ENCODE results near the gene ZFAND3.

DNA sequence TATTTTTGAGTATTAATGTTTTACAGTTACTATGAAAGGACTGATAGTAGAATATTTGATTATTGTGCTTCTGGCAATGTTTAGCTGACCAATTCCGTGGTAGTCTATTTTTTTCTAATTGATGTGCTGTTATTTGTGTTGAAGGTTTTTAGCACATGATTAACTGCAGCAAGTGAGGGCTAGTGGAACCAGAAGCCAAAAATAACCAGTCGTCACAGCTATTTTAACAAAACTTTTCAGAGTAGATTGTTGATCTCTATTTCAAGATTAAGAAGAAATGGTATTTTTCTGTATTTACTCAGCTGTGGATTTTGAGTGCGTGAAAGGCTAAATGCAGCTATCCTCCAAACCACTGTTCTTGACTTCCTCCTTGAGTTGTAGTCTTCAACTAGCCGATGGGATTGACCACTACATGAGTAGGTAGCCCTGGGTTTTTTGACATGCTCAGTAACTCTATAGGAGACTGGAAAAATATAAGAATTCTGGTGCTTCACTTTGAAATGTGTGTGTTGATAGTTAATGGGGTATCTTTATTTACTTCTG lies 258.0 kb downstream of the ZFAND3 start:
- TF ChIP-seq CTCF (optimal IDR thresholded peaks at IDR 0.05 in 1 of 3, IDR thresholded peaks at IDR 0.05 in 1 of 3, conservative IDR thresholded peaks at IDR 0.05 in 1 of 3; ENCODE audit: extremely low read depth in 1 of 3, insufficient read depth in 2 of 3, low read length in 3 of 3) (no peak), EZH2 (IDR thresholded peaks at IDR 0.05; ENCODE audit: low read length) (no peak)

Data from keratinocyte (primary cell).